Hematopoietic multipotent progenitor cell (in vitro differentiated cells): ENCODE measurements around the gene PCGF3. TPM values are rescaled to one million over a fixed set of nuclear protein-coding genes. Genes with fewer than 3 reads are reported as not detected.
"Not testable (repeated sequence)": the region's sequence is repeated elsewhere in the genome, so short reads cannot be mapped to it uniquely, and the experiment has no call there.

Experiments
- DNase-seq, 3 donors: peaks; one replicate each; pipeline ENCODE4 v3.0.0-alpha.2; 2011 to 2015; ENCODE audit warnings: low read depth in 2 of 3, low spot score in 2 of 3
- total RNA-seq: library from RNA; depleted of rRNA; stranded (reverse); fragments of >200 nt; gene quantifications from one replicate; pipeline ENCODE4 v1.2.3, GENCODE V29; 2012

The PCGF3 gene
- total RNA-seq, 1 donor, result 51.2 TPM

DNA sequence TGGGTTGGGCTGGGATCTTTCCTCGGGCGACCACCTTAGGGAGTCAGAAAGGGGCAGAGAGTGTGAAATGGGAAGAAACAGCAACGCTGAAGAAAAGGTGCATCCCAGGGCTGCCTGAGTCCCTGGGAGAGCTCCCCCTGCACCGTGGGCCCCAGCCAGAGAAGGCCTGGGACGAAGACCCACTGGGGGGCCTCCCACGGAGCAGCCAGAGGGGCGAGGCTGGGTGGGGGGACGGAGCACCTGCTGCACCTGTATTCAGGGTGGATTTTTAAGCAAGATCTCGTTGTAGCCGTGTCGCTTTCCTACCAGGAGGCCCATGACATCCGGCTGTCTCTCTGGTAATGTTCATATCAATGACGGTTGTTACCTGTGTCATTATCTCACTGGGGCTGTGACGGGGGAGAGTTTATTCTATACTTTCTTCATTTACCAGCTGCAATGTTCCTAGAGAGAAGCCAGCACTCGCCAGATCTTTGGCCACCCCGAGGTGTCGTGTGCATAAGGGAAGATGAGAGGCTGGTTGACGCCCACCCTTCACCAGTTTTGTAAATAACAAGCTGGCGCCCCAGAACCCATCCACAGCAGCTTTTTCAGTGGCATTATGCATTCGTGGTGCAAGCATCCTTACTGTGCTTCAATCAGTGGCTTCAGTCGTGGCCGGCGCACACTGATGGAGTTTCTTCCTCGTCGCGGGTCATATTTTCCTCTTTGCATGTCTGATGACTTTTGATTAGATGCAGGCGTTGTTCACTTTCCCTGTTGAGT, 5.6 kb upstream of the PCGF3 start:
- no peak for DNase-seq

GRCh38 chr4:700587-701264, 4.9 kb upstream of the PCGF3 start:
- no peak for DNase-seq

DNA sequence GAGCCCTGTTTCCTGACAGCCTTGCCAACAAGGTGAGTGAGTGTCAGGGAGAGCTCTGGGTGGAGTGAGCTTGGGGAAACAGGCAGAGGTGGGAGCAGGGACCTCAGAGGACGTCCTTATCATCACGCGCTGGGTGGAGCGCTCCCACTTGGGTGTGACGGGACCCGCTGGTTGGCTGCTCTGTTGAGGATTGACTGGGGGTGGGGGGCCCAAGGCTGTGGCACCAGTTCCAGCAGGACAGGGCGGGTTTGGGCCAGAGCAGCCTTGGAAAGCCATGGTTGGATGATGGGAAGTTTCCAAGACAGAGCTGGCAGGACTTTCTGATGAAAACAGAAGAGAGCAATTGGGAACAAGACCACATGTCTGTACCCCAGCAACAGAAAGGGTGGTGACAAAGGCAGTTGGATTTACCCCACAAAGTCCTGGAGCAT, 3.0 kb upstream of the PCGF3 start:
- no peak for DNase-seq

GRCh38 chr4:703336-704197, 2.1 kb upstream of the PCGF3 start:
- DNase-seq, result no peak

- DNase-seq, result no peak
Measured at GRCh38 chr4:704198-704891, 1.3 kb upstream of the PCGF3 start.

DNA sequence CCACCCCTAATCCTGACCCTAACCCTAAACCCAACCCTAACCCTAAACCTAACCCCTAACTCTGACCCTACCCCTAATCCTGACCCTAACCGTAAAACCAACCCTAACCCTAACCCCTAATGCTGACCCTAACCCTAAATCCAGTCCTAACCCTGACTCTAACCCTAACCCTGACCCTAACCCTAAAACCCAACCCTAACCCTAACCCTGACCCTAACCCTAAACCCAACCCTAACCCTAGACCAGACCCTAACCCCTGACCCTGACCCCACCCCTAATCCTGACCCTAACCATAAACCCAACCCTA, 708 bp upstream of the PCGF3 start:
- no peak for DNase-seq

GRCh38 chr4:706083-706633, 526 bp downstream of the PCGF3 start:
- not testable (repeated sequence) for DNase-seq

DNA sequence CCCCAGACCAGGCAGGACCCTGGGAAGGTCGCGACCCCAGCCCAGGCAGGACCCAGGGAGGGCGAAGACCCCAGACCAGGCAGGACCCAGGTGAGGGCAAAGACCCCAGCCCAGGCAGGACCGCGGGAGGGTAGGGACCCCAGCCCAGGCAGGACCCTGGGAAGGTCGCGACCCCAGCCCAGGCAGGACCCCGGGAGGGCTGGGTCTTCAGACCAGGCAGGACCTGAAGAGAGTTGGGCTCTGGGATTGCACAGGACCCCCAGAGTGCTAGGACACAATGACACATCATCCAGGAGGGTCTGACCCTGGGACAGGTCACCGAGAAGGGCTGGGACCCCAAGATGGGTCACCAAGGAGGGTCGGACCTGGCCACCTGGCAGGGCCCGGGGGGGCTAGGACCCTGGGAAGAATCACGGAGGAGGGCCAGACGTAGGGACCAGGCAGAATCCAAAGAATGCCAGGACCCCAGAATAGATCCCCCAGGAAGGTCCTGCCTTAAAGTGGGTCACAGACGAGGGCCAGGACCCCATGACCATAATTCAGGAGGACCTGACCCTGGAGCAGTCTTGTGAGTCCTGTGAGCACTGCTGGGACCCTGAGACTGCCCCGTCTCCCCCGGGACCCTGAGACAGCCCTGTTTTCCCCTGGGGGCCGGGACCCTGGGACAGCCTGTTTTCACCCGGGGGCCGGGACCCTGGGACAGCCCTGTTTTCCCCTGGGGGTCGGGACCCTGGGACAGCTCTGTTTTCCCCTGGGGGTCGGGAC, 1.4 kb downstream of the PCGF3 start:
- no peak for DNase-seq

GRCh38 chr4:707929-708630, 2.4 kb downstream of the PCGF3 start:
- DNase-seq, result no peak

DNA sequence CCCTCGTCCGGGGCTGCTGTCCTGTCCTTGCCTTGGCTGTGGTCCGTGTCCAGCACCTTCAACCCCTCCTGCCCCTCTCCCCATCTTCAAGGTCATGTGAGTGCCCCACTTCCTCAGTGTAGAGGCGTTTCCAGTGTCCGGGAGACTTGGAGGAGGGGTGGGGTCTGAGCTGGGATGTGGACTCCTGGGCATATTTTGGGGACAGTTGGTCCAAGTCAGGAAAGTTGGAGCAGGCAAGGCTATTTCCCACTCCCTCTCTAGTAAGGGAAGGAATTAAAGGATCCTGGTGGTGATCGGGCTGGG, 3.0 kb downstream of the PCGF3 start:
- no peak for DNase-seq

DNA sequence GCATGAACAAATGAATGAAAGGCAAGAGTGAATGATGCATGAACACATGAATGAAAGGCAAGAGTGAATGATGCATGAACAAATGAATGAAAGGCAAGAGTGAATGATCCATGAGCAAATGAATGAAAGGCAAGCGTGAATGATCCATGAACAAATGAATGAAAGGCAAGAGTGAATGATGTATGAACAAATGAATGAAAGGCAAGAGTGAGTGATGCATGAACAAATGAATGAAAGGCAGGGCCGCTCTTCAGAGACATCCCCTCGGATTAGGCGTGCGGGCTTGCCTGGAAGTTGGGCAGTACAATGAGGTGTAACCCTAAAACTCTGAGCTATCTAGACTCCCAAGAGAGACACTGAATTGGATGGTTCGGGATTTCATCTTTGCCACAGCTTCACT, 3.7 kb downstream of the PCGF3 start:
- DNase-seq, result no peak

GRCh38 chr4:710116-710515, 4.5 kb downstream of the PCGF3 start:
- no peak for DNase-seq

- no peak for DNase-seq
Measured at GRCh38 chr4:710916-711315, 5.3 kb downstream of the PCGF3 start.

DNA sequence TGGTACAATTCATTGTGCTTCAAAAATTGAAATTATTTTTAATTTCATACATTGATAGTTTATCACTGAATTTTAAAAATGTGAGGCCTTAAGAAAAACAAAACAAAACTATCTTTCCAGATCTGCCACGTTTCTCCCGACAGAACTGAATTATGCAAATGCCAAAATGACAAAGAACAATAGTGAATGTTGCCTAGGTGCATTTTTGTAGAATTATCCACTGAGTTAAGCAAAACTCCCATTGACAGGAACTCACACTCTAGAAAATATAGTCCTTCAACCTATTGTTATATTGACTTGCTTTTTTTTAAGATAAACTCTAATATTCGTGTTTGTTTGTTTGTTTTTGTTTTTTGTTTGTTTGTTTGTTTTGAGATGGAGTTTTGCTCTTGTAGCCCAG, 6.5 kb downstream of the PCGF3 start:
- no peak for DNase-seq

- DNase-seq, result no peak
Measured at GRCh38 chr4:712916-713632, 7.4 kb downstream of the PCGF3 start.

GRCh38 chr4:714087-714486, 8.5 kb downstream of the PCGF3 start:
- no peak for DNase-seq

DNA sequence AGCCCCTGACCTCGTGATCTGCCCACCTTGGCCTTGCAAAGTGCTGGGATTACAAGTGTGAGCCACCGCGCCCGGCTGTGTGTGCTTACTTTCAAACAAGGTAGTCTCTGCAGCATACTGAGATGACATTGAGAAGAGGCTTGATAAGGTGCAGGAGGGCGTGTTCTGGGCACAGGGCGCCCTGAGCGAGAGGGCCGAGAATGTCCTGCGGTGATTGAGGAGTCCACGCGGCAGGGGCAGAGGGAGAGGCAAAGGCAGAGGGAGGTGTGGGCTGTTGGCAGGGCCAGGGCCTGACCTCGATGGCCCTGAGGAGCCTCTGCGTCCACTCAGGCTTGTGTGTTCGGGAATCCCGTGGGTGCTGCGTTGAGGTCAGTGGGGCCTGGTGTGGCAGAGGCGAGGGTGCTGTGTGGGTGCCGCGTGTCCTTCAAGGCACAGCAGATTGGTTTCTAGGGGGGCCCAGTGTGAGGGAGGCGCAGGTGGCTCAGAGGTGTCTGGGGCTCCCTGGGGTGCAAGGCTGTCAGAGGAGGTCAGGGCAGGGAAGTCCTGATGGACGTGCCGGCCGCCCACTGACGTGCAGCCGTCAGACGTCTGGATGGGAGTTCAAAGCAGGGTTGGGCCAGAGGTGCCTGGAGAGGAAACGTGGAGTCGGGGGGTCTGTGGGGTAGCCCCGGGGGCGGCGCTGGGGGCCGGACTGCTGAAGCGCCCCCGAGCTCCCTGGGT, 12.1 kb downstream of the PCGF3 start:
- DNase-seq, result no peak

- no peak for DNase-seq
Measured at GRCh38 chr4:718460-718859, 12.8 kb downstream of the PCGF3 start.
